Measurements from ENCODE around the gene STMN1.

GRCh38 chr1:25926731-25927496 lies 20.7 kb upstream of the STMN1 start:
- TF ChIP-seq CTCF (IDR thresholded peaks at IDR 0.05) (no peak), POLR2A (IDR thresholded peaks at IDR 0.05) (no peak)
